K562 (cell line): Measurements from ENCODE around the gene DENND1A. TPM values are rescaled to one million over a fixed set of nuclear protein-coding genes. Genes with fewer than 3 reads are reported as not detected.
A peak's percentile ranks its signal among the peaks of the same experiment; 100 is the strongest.

Experiments used
- ASH1L ChIP-seq: fragments of 450-650 bp; IDR thresholded peaks from 2 replicates; pipeline ENCODE4 v1.6.1; 2018; ENCODE audit warnings: borderline replicate concordance, mild to moderate bottlenecking, low read depth; ENCODE audit not compliant: partially characterized antibody
- DACH1 ChIP-seq: fragments of 450-650 bp; IDR thresholded peaks from 2 replicates; pipeline ENCODE4 v1.6.1; 2018; ENCODE audit not compliant: partially characterized antibody
- FOXA1 ChIP-seq: fragments of 450-650 bp; IDR thresholded peaks from 2 replicates; pipeline ENCODE4 v1.6.1; 2016; ENCODE audit warnings: mild to moderate bottlenecking, borderline replicate concordance
- NFRKB ChIP-seq: fragments of 450-650 bp; IDR thresholded peaks from 2 replicates; pipeline ENCODE4 v1.6.1; 2016; ENCODE audit warnings: low read depth
- NR2F6 ChIP-seq: fragments of 450-650 bp; formaldehyde crosslinking; IDR thresholded peaks from 2 replicates; pipeline ENCODE4 v1.4.0; 2020; ENCODE audit warnings: mild to moderate bottlenecking
- SRSF1 ChIP-seq: fragments of 200-400 bp; formaldehyde crosslinking; IDR thresholded peaks from 2 replicates; pipeline ENCODE4 v1.6.1; 2017; ENCODE audit warnings: mild to moderate bottlenecking, low read depth, low read length, moderate library complexity
- ZNF134 ChIP-seq: fragments of 250-450 bp; sonication (Bioruptor Pico); conservative IDR thresholded peaks from 2 replicates; pipeline ENCODE4 v1.4.0; 2020
- ZNF24 ChIP-seq: fragments of 450-650 bp; IDR thresholded peaks from 2 replicates; pipeline ENCODE4 v1.6.1; 2016
- ZNF347 ChIP-seq: fragments of 450-650 bp; formaldehyde crosslinking; IDR thresholded peaks from 2 replicates; pipeline ENCODE4 v1.4.0; 2020; ENCODE audit warnings: low read depth, mild to moderate bottlenecking, moderate library complexity
- polyA plus RNA-seq, 8 experiments: library from polyadenylated mRNA; depleted of rRNA in 4 of 8; stranded (reverse) in 5 of 8; unstranded in 3 of 8; fragments of >200 nt; fragmentation: Nextera tagmentation in 2 of 8; fragmentation: Illumina TruSeq in 1 of 8; extraction: Ambion mirVana in 2 of 8; extraction: Trizol in 1 of 8; gene quantifications; 2 replicates each; pipeline versions ENCODE4 v1.2.1 to v1.2.3, GENCODE V29; 2011 to 2014; ENCODE audit warnings: inconsistent platforms in 1 of 8, missing spikeins in 1 of 8
- total RNA-seq, 7 experiments: library from RNA; depleted of rRNA in 6 of 7; stranded (reverse); fragments of >200 nt in 6 of 7; fragmentation: Illumina TruSeq in 2 of 7; extraction: Trizol in 2 of 7; gene quantifications; 2 replicates each; pipeline versions ENCODE4 v1.2.1 to v1.2.3, GENCODE V29; 2011 to 2021; ENCODE audit warnings: low replicate concordance in 1 of 7
- TF ChIP-seq, protein P1 (sequence below): fragments of 450-650 bp; formaldehyde crosslinking; IDR thresholded peaks from 2 replicates; pipeline ENCODE4 v1.4.0; 2020; ENCODE audit warnings: mild to moderate bottlenecking, moderate library complexity
- TF ChIP-seq, protein P2 (sequence below): fragments of 250-450 bp; sonication (Bioruptor Pico); IDR thresholded peaks from 2 replicates; pipeline ENCODE4 v1.4.0; 2020; ENCODE audit warnings: borderline replicate concordance
- TF ChIP-seq, protein P3 (sequence below): fragments of 450-650 bp; IDR thresholded peaks from 2 replicates; pipeline ENCODE4 v1.6.1; 2017; ENCODE audit warnings: mild to moderate bottlenecking, moderate library complexity
- TF ChIP-seq, protein P4 (sequence below), 2 experiments: fragments of 450-650 bp in 1 of 2; sonication (generic) in 1 of 2; formaldehyde crosslinking in 1 of 2; IDR thresholded peaks; 2 replicates each; pipeline versions ENCODE4 v1.7.1 to v1.9.0; 2016 to 2022; ENCODE audit warnings: inconsistent platforms in 1 of 2, mild to moderate bottlenecking in 1 of 2, missing genetic modification reagents in 1 of 2

DENND1A gene
- total and polyA plus RNA-seq, 9 of the 15 experiments (the other 6 are each of a cell fraction or from before 2014, with no cell fraction given) = 7.6 to 29.5 (median 15.7) TPM

DNA sequence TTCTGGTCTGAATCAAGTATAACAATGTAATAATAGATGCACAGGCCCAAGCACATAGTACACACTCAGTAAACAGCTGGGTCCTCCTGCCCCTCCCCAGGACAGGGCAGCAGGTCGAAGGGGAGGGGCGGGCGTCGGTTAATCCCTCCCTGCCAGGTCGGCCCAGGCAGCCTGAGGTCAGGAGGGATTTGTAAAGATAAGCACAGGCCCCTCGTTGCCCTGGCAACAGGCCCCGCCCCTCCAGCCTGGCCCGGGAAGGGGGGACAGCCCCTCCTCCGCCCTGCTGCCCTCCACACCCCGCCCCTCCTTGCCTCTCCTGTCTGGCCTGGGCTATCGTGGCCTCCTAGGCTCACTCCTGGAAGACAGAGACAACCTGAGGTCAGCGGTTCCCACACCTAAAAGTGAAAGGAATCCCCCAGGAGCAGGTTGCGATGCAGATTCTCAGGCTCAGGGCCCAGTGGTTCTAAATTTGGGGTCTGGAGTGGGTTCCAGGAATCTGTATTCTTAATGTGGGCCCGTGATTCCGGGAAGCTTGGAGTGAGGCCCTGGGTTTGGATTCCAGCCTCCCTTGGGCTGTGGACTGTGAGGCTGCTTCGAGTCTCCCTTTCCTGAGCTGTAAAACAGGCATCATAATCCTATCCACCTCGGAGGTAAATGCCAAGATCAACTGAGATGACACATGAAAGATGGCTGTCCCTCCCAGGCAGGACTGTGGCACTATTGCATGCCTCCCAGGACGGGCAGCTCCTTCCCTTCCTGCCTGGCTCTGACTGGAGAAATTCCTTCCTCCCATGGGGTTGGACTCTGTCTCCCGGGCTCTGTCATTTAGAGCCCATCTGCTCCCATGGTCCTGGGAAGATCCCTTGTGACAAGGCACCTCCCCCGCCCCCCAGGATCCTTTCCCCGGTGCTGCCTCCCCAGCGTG lies 569.5 kb downstream of the DENND1A start (continued):
- TF ChIP-seq NR2F6 (CRISPR knock-in tag) (no peak), DACH1 (peak; percentile 93), ZNF24 (no peak), ASH1L (no peak), SRSF1 (no peak), FOXA1 (no peak), ZNF347 (no peak), ZNF134 (CRISPR knock-in tag) (no peak), NFRKB (no peak; the same call in 1 of the 2 replicates)
- TF ChIP-seq, protein P1, sequence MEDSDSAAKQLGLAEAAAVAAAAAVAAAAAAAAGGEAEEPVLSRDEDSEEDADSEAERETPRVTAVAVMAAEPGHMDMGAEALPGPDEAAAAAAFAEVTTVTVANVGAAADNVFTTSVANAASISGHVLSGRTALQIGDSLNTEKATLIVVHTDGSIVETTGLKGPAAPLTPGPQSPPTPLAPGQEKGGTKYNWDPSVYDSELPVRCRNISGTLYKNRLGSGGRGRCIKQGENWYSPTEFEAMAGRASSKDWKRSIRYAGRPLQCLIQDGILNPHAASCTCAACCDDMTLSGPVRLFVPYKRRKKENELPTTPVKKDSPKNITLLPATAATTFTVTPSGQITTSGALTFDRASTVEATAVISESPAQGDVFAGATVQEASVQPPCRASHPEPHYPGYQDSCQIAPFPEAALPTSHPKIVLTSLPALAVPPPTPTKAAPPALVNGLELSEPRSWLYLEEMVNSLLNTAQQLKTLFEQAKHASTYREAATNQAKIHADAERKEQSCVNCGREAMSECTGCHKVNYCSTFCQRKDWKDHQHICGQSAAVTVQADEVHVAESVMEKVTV (CRISPR knock-in tag) = no peak
- TF ChIP-seq, protein P2, sequence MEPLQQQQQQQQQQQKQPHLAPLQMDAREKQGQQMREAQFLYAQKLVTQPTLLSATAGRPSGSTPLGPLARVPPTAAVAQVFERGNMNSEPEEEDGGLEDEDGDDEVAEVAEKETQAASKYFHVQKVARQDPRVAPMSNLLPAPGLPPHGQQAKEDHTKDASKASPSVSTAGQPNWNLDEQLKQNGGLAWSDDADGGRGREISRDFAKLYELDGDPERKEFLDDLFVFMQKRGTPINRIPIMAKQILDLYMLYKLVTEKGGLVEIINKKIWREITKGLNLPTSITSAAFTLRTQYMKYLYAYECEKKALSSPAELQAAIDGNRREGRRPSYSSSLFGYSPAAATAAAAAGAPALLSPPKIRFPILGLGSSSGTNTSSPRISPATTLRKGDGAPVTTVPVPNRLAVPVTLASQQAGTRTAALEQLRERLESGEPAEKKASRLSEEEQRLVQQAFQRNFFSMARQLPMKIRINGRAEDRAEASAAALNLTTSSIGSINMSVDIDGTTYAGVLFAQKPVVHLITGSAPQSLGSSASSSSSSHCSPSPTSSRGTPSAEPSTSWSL (CRISPR knock-in tag) = no peak
- TF ChIP-seq, protein P3, sequence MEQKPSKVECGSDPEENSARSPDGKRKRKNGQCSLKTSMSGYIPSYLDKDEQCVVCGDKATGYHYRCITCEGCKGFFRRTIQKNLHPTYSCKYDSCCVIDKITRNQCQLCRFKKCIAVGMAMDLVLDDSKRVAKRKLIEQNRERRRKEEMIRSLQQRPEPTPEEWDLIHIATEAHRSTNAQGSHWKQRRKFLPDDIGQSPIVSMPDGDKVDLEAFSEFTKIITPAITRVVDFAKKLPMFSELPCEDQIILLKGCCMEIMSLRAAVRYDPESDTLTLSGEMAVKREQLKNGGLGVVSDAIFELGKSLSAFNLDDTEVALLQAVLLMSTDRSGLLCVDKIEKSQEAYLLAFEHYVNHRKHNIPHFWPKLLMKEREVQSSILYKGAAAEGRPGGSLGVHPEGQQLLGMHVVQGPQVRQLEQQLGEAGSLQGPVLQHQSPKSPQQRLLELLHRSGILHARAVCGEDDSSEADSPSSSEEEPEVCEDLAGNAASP = no peak
- TF ChIP-seq, protein P4, sequence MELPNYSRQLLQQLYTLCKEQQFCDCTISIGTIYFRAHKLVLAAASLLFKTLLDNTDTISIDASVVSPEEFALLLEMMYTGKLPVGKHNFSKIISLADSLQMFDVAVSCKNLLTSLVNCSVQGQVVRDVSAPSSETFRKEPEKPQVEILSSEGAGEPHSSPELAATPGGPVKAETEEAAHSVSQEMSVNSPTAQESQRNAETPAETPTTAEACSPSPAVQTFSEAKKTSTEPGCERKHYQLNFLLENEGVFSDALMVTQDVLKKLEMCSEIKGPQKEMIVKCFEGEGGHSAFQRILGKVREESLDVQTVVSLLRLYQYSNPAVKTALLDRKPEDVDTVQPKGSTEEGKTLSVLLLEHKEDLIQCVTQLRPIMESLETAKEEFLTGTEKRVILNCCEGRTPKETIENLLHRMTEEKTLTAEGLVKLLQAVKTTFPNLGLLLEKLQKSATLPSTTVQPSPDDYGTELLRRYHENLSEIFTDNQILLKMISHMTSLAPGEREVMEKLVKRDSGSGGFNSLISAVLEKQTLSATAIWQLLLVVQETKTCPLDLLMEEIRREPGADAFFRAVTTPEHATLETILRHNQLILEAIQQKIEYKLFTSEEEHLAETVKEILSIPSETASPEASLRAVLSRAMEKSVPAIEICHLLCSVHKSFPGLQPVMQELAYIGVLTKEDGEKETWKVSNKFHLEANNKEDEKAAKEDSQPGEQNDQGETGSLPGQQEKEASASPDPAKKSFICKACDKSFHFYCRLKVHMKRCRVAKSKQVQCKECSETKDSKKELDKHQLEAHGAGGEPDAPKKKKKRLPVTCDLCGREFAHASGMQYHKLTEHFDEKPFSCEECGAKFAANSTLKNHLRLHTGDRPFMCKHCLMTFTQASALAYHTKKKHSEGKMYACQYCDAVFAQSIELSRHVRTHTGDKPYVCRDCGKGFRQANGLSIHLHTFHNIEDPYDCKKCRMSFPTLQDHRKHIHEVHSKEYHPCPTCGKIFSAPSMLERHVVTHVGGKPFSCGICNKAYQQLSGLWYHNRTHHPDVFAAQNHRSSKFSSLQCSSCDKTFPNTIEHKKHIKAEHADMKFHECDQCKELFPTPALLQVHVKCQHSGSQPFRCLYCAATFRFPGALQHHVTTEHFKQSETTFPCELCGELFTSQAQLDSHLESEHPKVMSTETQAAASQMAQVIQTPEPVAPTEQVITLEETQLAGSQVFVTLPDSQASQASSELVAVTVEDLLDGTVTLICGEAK (IDR thresholded peaks at IDR 0.05) = peak; percentile 12; the same call in 1 of the 2 replicates
- TF ChIP-seq, protein P4 (CRISPR knock-in tag; IDR thresholded peaks at IDR 0.05) = no peak
